Adrenal gland (tissue), 5 donors: ENCODE data around the gene PCDHA2.

Experiments
- POLR2A ChIP-seq, 2 donors: fragments of 450-650 bp; IDR thresholded peaks; one replicate each; pipeline ENCODE4 v1.6.1; 2017; ENCODE audit warnings: antibody characterized with exemption in 2 of 2, mild to moderate bottlenecking in 2 of 2, moderate library complexity in 1 of 2
- TF ChIP-seq, protein P1 (sequence below), 6 experiments: fragments of 450-650 bp in 4 of 6; fragments of 200-600 bp in 2 of 6; sonication (generic) in 1 of 6; IDR thresholded peaks; 1 replicate in 5 of 6; 2 replicates in 1 of 6; pipeline versions ENCODE4 v1.5.1 to v1.8.0; 2016 to 2021; ENCODE audit warnings: antibody characterized with exemption in 6 of 6, mild to moderate bottlenecking in 2 of 6, moderate library complexity in 1 of 6
- donor health status: DM: no; HTN: no; CAD: no.

GRCh38 chr5:140840978-140841962 lies 46.6 kb downstream of the PCDHA2 start, which contains the start of gene PCDHA8:
- TF ChIP-seq, protein P1, sequence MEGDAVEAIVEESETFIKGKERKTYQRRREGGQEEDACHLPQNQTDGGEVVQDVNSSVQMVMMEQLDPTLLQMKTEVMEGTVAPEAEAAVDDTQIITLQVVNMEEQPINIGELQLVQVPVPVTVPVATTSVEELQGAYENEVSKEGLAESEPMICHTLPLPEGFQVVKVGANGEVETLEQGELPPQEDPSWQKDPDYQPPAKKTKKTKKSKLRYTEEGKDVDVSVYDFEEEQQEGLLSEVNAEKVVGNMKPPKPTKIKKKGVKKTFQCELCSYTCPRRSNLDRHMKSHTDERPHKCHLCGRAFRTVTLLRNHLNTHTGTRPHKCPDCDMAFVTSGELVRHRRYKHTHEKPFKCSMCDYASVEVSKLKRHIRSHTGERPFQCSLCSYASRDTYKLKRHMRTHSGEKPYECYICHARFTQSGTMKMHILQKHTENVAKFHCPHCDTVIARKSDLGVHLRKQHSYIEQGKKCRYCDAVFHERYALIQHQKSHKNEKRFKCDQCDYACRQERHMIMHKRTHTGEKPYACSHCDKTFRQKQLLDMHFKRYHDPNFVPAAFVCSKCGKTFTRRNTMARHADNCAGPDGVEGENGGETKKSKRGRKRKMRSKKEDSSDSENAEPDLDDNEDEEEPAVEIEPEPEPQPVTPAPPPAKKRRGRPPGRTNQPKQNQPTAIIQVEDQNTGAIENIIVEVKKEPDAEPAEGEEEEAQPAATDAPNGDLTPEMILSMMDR (IDR thresholded peaks at IDR 0.05): no peak
- no peak for TF ChIP-seq POLR2A (IDR thresholded peaks at IDR 0.05)
